Mucosa of descending colon (tissue), 3 donors: ENCODE data around the gene GIMAP8. TPM values are rescaled to one million over a fixed set of nuclear protein-coding genes. Genes with fewer than 3 reads are reported as not detected.
"Not testable (repeated sequence)": the region's sequence is repeated elsewhere in the genome, so short reads cannot be mapped to it uniquely, and the experiment has no call there.

Experiments
- ATAC-seq: fragments of 200-7000 bp; cut with Tn5 transposase; one replicate; pipeline ENCODE4 v1.9.1; 2020; ENCODE audit warnings: mild to moderate bottlenecking, moderate library complexity
- DNase-seq, 3 donors: peaks; one replicate each; pipeline ENCODE4 v3.0.0-alpha.2; 2020
- H3K36me3 ChIP-seq: fragments of 200-600 bp; one replicate; pipeline ENCODE4 v1.8.0; 2021; ENCODE audit warnings: low read depth, mild to moderate bottlenecking
- H3K4me1 ChIP-seq: fragments of 200-600 bp; one replicate; pipeline ENCODE4 v1.8.0; 2021; ENCODE audit warnings: low read depth, mild to moderate bottlenecking
- H3K4me3 ChIP-seq: fragments of 200-600 bp; one replicate; pipeline ENCODE4 v1.8.0; 2021; ENCODE audit warnings: mild to moderate bottlenecking
- H3K9me3 ChIP-seq: fragments of 200-600 bp; one replicate; pipeline ENCODE4 v1.8.0; 2021; ENCODE audit warnings: mild to moderate bottlenecking
- CTCF ChIP-seq: fragments of 200-600 bp; IDR thresholded peaks from one replicate; pipeline ENCODE4 v1.8.0; 2022; ENCODE audit warnings: antibody characterized with exemption, mild to moderate bottlenecking
- intact Hi-C, 2 donors: fragments of 100-400 bp; cut with DNase I in 1 of 2; cut with micrococcal nuclease in 1 of 2; formaldehyde crosslinking; loops; one replicate each; pipeline versions ENCODE4 v1.11.0 to v1.11.1; 2022; cut with DNase I, micrococcal nuclease
- total RNA-seq, 3 donors: library from RNA; stranded (reverse); fragmentation: NEBNext Ultra II Directional in 2 of 3; extraction: Animal tissue kit (Norgen Biotek cat#: 25700) in 2 of 3; gene quantifications; one replicate each; pipeline versions ENCODE4 v1.2.1 to v1.2.4, GENCODE V29; 2021 to 2023
- donor health status: DM: no; HTN: no; CAD: no; lungs with moderate emphysema.
- donor health status: DM: no; HTN: no; CAD: no.
- donor health status: DM: no; HTN: yes; CAD: no.

The GIMAP8 gene
- total RNA-seq, 3 donors from 2014 or later = 4.1 to 9.1 (median 5.5) TPM

GRCh38 chr7:150516956-150517745 is 66.7 kb downstream of the GIMAP8 start:
- H3K36me3 ChIP-seq = no peaks in the 10 kb centered on the region
- ATAC-seq = no peak
- H3K9me3 ChIP-seq = no peaks in the 10 kb centered on the region
- intact Hi-C loops = no loop called here
- no peak overlapping the region for H3K4me3 ChIP-seq
- no peak for DNase-seq
- H3K4me1 ChIP-seq = peaks cover 4% of the 10 kb centered on the region
- TF ChIP-seq CTCF = no peak

GRCh38 chr7:150519310-150519709 is 68.9 kb downstream of the GIMAP8 start:
- no peak for DNase-seq
- Histone ChIP-seq H3K4me1 (peaks cover 4% of the 10 kb centered on the region), H3K4me3 (no peak overlapping the region), H3K9me3 (no peaks in the 10 kb centered on the region), H3K36me3 (no peaks in the 10 kb centered on the region)
- no peak for TF ChIP-seq CTCF
- no peak for ATAC-seq
- intact Hi-C loops = no loop called here

- intact Hi-C loops = no loop called here
- no peak for TF ChIP-seq CTCF
- no peak for DNase-seq
- no peaks in the 10 kb centered on the region for H3K9me3 ChIP-seq
- H3K36me3 ChIP-seq = no peaks in the 10 kb centered on the region
- no peak for ATAC-seq
- H3K4me3 ChIP-seq = no peak overlapping the region
- H3K4me1 ChIP-seq = peaks cover under 1% of the 10 kb centered on the region
Measured at GRCh38 chr7:150520145-150520544, 69.7 kb downstream of the GIMAP8 start.

- H3K36me3 ChIP-seq, DNase-seq, H3K9me3 ChIP-seq, ATAC-seq, H3K4me1 ChIP-seq, intact Hi-C loops, H3K4me3 ChIP-seq: not testable (repeated sequence)
Measured at GRCh38 chr7:150522931-150523330, 72.5 kb downstream of the GIMAP8 start.

- H3K4me3 ChIP-seq = no peak overlapping the region
- no peaks in the 10 kb centered on the region for H3K36me3 ChIP-seq
- DNase-seq = no peak
- ATAC-seq = no peak
- H3K4me1 ChIP-seq = no peaks in the 10 kb centered on the region
- no peak for TF ChIP-seq CTCF
- peaks cover 3% of the 10 kb centered on the region for H3K9me3 ChIP-seq
- intact Hi-C loops = no loop called here
Measured at GRCh38 chr7:150524018-150524417, 73.6 kb downstream of the GIMAP8 start.

Other genes starting within 250 kb of the GIMAP8 start
- gene LRRC61, start 127.3 kb upstream of the GIMAP8 start, total RNA-seq = 10 to 100 TPM; 11.8 to 14.5 (median 14.5) TPM
- 10 to 100 TPM; 29.9 to 53.0 (median 30.2) TPM for gene ACTR3C, start 127.1 kb upstream of the GIMAP8 start, total RNA-seq
- 100 to 1,000 TPM in 1 of 3 donors, 10 to 100 TPM in 2; 82.6 to 202 (median 98.9) TPM for gene RARRES2, start 109.0 kb upstream of the GIMAP8 start, total RNA-seq
- 100 to 1,000 TPM; 151 to 228 (median 202) TPM for gene REPIN1, start 81.8 kb upstream of the GIMAP8 start, total RNA-seq
- gene ZNF775, start 71.3 kb upstream of the GIMAP8 start, total RNA-seq = 10 to 100 TPM; 10.9 to 11.8 (median 11.3) TPM
- 10 to 100 TPM in 1 of 3 donors, 1 to 10 TPM in 2; 6.7 to 11.5 (median 9.8) TPM for gene GIMAP7, start 64.2 kb downstream of the GIMAP8 start, total RNA-seq
- gene GIMAP4, start 116.8 kb downstream of the GIMAP8 start, total RNA-seq = 10 to 100 TPM; 10.5 to 22.6 (median 18.1) TPM
- gene GIMAP6, start 181.8 kb downstream of the GIMAP8 start, total RNA-seq = 10 to 100 TPM in 2 of 3 donors, 1 to 10 TPM in 1; 7.5 to 14.9 (median 13.2) TPM
- gene GIMAP2, start 235.1 kb downstream of the GIMAP8 start, total RNA-seq = 1 to 10 TPM; 8.1 to 8.6 (median 8.3) TPM